T-cell (primary cell): ENCODE measurements around the gene GPBP1L1. TPM values are rescaled to one million over a fixed set of nuclear protein-coding genes. Genes with fewer than 3 reads are reported as not detected.

Experiments
- ATAC-seq, 4 experiments: fragments of 200-7000 bp in 3 of 4; fragments of 150-1000 bp in 1 of 4; cut with Tn5 transposase; replicated peaks in 1 of 4; 1 replicate in 3 of 4; 2 replicates in 1 of 4; pipeline ENCODE4 v1.10.0; 2021; ENCODE audit warnings: moderate library complexity in 3 of 4, mild to moderate bottlenecking in 2 of 4, moderate number of reproducible peaks in 1 of 4
- CTCF ChIA-PET, 2 donors: fragments of 300-600 bp; sonication (Branson Sonifier 250); formaldehyde crosslinking; loops; one replicate each; lab custom pipeline; 2022; ENCODE audit warnings: antibody characterized with exemption in 2 of 2; lab: Charles Lee
- POLR2A ChIA-PET, 2 donors: fragments of 300-600 bp; sonication (Branson Sonifier 250); formaldehyde crosslinking; loops; one replicate each; lab custom pipeline; 2022; ENCODE audit warnings: antibody characterized with exemption in 2 of 2; lab: Charles Lee
- DNase-seq, 35 experiments: peaks; one replicate each; pipeline versions ENCODE4 v3.0.0 to v3.0.0-alpha.2; 2013 to 2023
- H3K27ac ChIP-seq: one replicate; pipeline ENCODE4 v1.5.1; 2013; ENCODE audit warnings: low read length
- H3K27me3 ChIP-seq, 2 experiments: replicated peaks in 1 of 2; 1 replicate in 1 of 2; 2 replicates in 1 of 2; pipeline versions ENCODE4 v1.6.1 to v1.7.0; 2013; ENCODE audit warnings: low read length in 1 of 2, mixed read lengths in 1 of 2; ENCODE audit not compliant: control insufficient read depth in 2 of 2, insufficient read depth in 2 of 2; ENCODE audit errors: extremely low read depth in 1 of 2
- H3K36me3 ChIP-seq, 2 donors: 1 replicate in 1 of 2; 2 replicates in 1 of 2; pipeline versions ENCODE4 v1.6.1 to v1.7.0; 2013; ENCODE audit warnings: low read length in 1 of 2; ENCODE audit not compliant: control insufficient read depth in 2 of 2, insufficient read depth in 1 of 2; ENCODE audit errors: extremely low read depth in 1 of 2
- H3K4me1 ChIP-seq, 2 experiments: 1 replicate in 1 of 2; 2 replicates in 1 of 2; pipeline versions ENCODE4 v1.6.1 to v1.7.0; 2013; ENCODE audit warnings: low read length in 2 of 2, mixed read lengths in 1 of 2; ENCODE audit not compliant: insufficient read depth in 2 of 2, control insufficient read depth in 1 of 2; ENCODE audit errors: extremely low read depth in 1 of 2
- H3K4me3 ChIP-seq, 2 donors: 1 replicate in 1 of 2; 2 replicates in 1 of 2; pipeline versions ENCODE4 v1.5.1 to v1.7.0; 2013; ENCODE audit warnings: mild to moderate bottlenecking in 2 of 2, low read length in 1 of 2, moderate library complexity in 1 of 2; ENCODE audit not compliant: control insufficient read depth in 1 of 2; ENCODE audit errors: extremely low read depth in 1 of 2
- H3K9me3 ChIP-seq: 2 replicates; pipeline ENCODE4 v1.7.0; 2013
- H3K27ac Mint-ChIP-seq, 2 donors: one replicate each; pipeline ENCODE4 v1.8.0; 2020 to 2021; ENCODE audit warnings: mild to moderate bottlenecking in 2 of 2, mixed read lengths in 2 of 2
- H3K27me3 Mint-ChIP-seq, 2 donors: one replicate each; pipeline ENCODE4 v1.8.0; 2021 to 2022; ENCODE audit warnings: mixed read lengths in 2 of 2
- H3K36me3 Mint-ChIP-seq: one replicate; pipeline ENCODE4 v1.8.0; 2021; ENCODE audit warnings: mixed read lengths
- H3K4me1 Mint-ChIP-seq, 3 donors: one replicate each; pipeline ENCODE4 v1.8.0; 2020 to 2022; ENCODE audit warnings: mixed read lengths in 3 of 3, mild to moderate bottlenecking in 1 of 3
- H3K4me3 Mint-ChIP-seq, 3 donors: one replicate each; pipeline ENCODE4 v1.8.0; 2020 to 2022; ENCODE audit warnings: mild to moderate bottlenecking in 3 of 3, mixed read lengths in 3 of 3, moderate library complexity in 3 of 3
- H3K9me3 Mint-ChIP-seq, 3 donors: one replicate each; pipeline ENCODE4 v1.8.0; 2020 to 2022; ENCODE audit warnings: mixed read lengths in 3 of 3
- WGBS: methylation state at CpG from one replicate; pipeline ENCODE4 v1.1.5; 2013; ENCODE audit warnings: missing lambda C conversion rate; ENCODE audit not compliant: insufficient coverage; 5-methylcytosine and 5-hydroxymethylcytosine counted together
- total RNA-seq, 35 experiments: library from RNA in 6 of 35; stranded (reverse) in 6 of 35; fragments of 120-200 nt in 1 of 35; gene quantifications; one replicate each; pipeline versions ENCODE4 v1.2.1 to v1.2.4 and lab custom pipeline; 2013 to 2026

GPBP1L1 gene
- total RNA-seq, 5 donors from 2014 or later (not counting 1 experiment from before 2014, with no cell fraction given) = 124 to 155 (median 151) TPM

- Histone ChIP-seq H3K27ac (no peak overlapping the region), H3K4me1 (no peaks in the 10 kb centered on the region), H3K4me3 (no peak overlapping the region), H3K36me3 (peaks cover 10 to 38% of the 10 kb centered on the region in 2 donors), H3K9me3 (no peaks in the 10 kb centered on the region), H3K27me3 (no peaks in the 10 kb centered on the region)
- POLR2A ChIA-PET = no interaction called here
- DNase-seq (no peak), ATAC-seq (peak; percentile 11 to 25 (median 14))
- 73% methylated on average over 2 of the region's 3 CpGs for WGBS
- peak overlapping the region in 1 of 2 donors; percentile 11 for H3K27ac Mint-ChIP-seq
- peaks cover 8 to 11% (median 8%) of the 10 kb centered on the region in 3 donors for H3K4me1 Mint-ChIP-seq
- no peak overlapping the region for H3K4me3 Mint-ChIP-seq
- H3K36me3 Mint-ChIP-seq = peaks cover 38% of the 10 kb centered on the region
- no peaks in the 10 kb centered on the region for H3K9me3 Mint-ChIP-seq
- CTCF ChIA-PET = interaction anchor here in 1 of 2 donors (0.6 kb wide), 1 partner anchor 121 kb away, joined by 3 read pairs; the partner anchor contains the start of gene MMACHC
- H3K27me3 Mint-ChIP-seq = no peaks in the 10 kb centered on the region
Measured at GRCh38 chr1:45621501-45621836, 64.9 kb downstream of the GPBP1L1 start.

- peaks cover 10 to 41% of the 10 kb centered on the region in 2 donors for H3K36me3 ChIP-seq
- peak in 1 of 4 experiments; percentile 18 for ATAC-seq
- no peak overlapping the region for H3K4me3 Mint-ChIP-seq
Measured at GRCh38 chr1:45620588-45621500, 65.5 kb downstream of the GPBP1L1 start.

GRCh38 chr1:45619149-45619921, 67.0 kb downstream of the GPBP1L1 start:
- 74% methylated on average over 5 of the region's 8 CpGs for WGBS
- DNase-seq = no peak
- Histone ChIP-seq H3K4me1 (no peaks in the 10 kb centered on the region), H3K4me3 (no peak overlapping the region), H3K27me3 (no peaks in the 10 kb centered on the region), H3K36me3 (peaks cover 14 to 50% of the 10 kb centered on the region in 2 donors), H3K9me3 (no peaks in the 10 kb centered on the region), H3K27ac (no peak overlapping the region)
- peaks cover 8 to 11% (median 8%) of the 10 kb centered on the region in 3 donors for H3K4me1 Mint-ChIP-seq
- no peaks in the 10 kb centered on the region for H3K27me3 Mint-ChIP-seq
- H3K9me3 Mint-ChIP-seq = no peaks in the 10 kb centered on the region
- ChIA-PET POLR2A (no interaction called here), CTCF (interaction anchor here in 1 of 2 donors (0.6 kb wide), 1 partner anchor 79 kb away, joined by 3 read pairs; no protein-coding TSS in a partner anchor)
- ATAC-seq = no peak
- H3K4me3 Mint-ChIP-seq = no peak overlapping the region
- peak overlapping the region; percentile 66 to 79 for H3K27ac Mint-ChIP-seq
- peaks cover 42% of the 10 kb centered on the region for H3K36me3 Mint-ChIP-seq

More at GRCh38 chr1:45620588-45621500, 65.5 kb downstream of the GPBP1L1 start:
- no peaks in the 10 kb centered on the region for H3K4me1 ChIP-seq
- no peak overlapping the region for H3K27ac ChIP-seq
- CTCF ChIA-PET = no interaction called here
- Mint-ChIP-seq H3K27ac (peak overlapping the region; percentile 66 to 79), H3K36me3 (peaks cover 41% of the 10 kb centered on the region), H3K27me3 (no peaks in the 10 kb centered on the region), H3K9me3 (no peaks in the 10 kb centered on the region), H3K4me1 (peaks cover 8 to 11% (median 8%) of the 10 kb centered on the region in 3 donors)
- DNase-seq = no peak
- H3K9me3 ChIP-seq = no peaks in the 10 kb centered on the region
- WGBS = 97% methylated on average over 16 of the region's 17 CpGs
- no peaks in the 10 kb centered on the region for H3K27me3 ChIP-seq
- no peak overlapping the region for H3K4me3 ChIP-seq
- POLR2A ChIA-PET = no interaction called here

- Mint-ChIP-seq H3K27me3 (no peaks in the 10 kb centered on the region), H3K27ac (no peak overlapping the region), H3K4me1 (peaks cover 8 to 11% (median 8%) of the 10 kb centered on the region in 3 donors), H3K4me3 (no peak overlapping the region), H3K36me3 (peaks cover 41% of the 10 kb centered on the region), H3K9me3 (no peaks in the 10 kb centered on the region)
- ATAC-seq = no peak
- no peak overlapping the region for H3K4me3 ChIP-seq
- ChIA-PET CTCF (no interaction called here), POLR2A (no interaction called here)
- DNase-seq = no peak
- peaks cover 19 to 55% of the 10 kb centered on the region in 2 donors for H3K36me3 ChIP-seq
- H3K27me3 ChIP-seq = no peaks in the 10 kb centered on the region
- no peaks in the 10 kb centered on the region for H3K9me3 ChIP-seq
- no peaks in the 10 kb centered on the region for H3K4me1 ChIP-seq
- H3K27ac ChIP-seq = no peak overlapping the region
- 84% methylated on average over 2 of the region's 4 CpGs for WGBS
Measured at GRCh38 chr1:45617618-45618017, 68.7 kb downstream of the GPBP1L1 start.

GRCh38 chr1:45615885-45616284, 70.4 kb downstream of the GPBP1L1 start:
- no peaks in the 10 kb centered on the region for H3K9me3 ChIP-seq
- ATAC-seq = no peak
- no peak overlapping the region for H3K4me3 ChIP-seq
- peaks cover 47% of the 10 kb centered on the region for H3K36me3 Mint-ChIP-seq
- ChIA-PET CTCF (no interaction called here), POLR2A (no interaction called here)
- peaks cover 8 to 11% (median 8%) of the 10 kb centered on the region in 3 donors for H3K4me1 Mint-ChIP-seq
- no peak overlapping the region for H3K4me3 Mint-ChIP-seq
- no peak overlapping the region for H3K27ac Mint-ChIP-seq
- H3K4me1 ChIP-seq = no peaks in the 10 kb centered on the region
- H3K27ac ChIP-seq = no peak overlapping the region
- H3K27me3 ChIP-seq = no peaks in the 10 kb centered on the region
- H3K9me3 Mint-ChIP-seq = no peaks in the 10 kb centered on the region
- DNase-seq = no peak
- WGBS = no CpG with 5 or more reads among the region's 1 CpG
- H3K36me3 ChIP-seq = peaks cover 22 to 61% of the 10 kb centered on the region in 2 donors
- H3K27me3 Mint-ChIP-seq = no peaks in the 10 kb centered on the region

- H3K4me1 Mint-ChIP-seq = peaks cover 10 to 17% (median 12%) of the 10 kb centered on the region in 3 donors
- DNase-seq (no peak), ATAC-seq (no peak)
- no peak overlapping the region for H3K4me3 Mint-ChIP-seq
- WGBS = 83% methylated on average over 6 of the region's 8 CpGs
- no peaks in the 10 kb centered on the region for H3K27me3 ChIP-seq
- H3K9me3 ChIP-seq = no peaks in the 10 kb centered on the region
- H3K27ac ChIP-seq = no peak overlapping the region
- ChIA-PET POLR2A (interaction anchor here in 1 of 2 donors (0.6 kb wide), 1 partner anchor 1562 kb away, joined by 5 read pairs; no protein-coding TSS in a partner anchor), CTCF (interaction anchor here in 1 of 2 donors (0.6 kb wide), 1 partner anchor 92 kb away, joined by 10 read pairs; no protein-coding TSS in a partner anchor)
- no peak overlapping the region for H3K4me3 ChIP-seq
- peak overlapping the region in 1 of 2 donors; percentile 1 for H3K27ac Mint-ChIP-seq
- peaks cover 61% of the 10 kb centered on the region for H3K36me3 Mint-ChIP-seq
- H3K27me3 Mint-ChIP-seq = no peaks in the 10 kb centered on the region
- H3K36me3 ChIP-seq = peaks cover 22 to 81% of the 10 kb centered on the region in 2 donors
- H3K9me3 Mint-ChIP-seq = no peaks in the 10 kb centered on the region
- H3K4me1 ChIP-seq = no peaks in the 10 kb centered on the region
Measured at GRCh38 chr1:45612941-45613579, 73.3 kb downstream of the GPBP1L1 start.
